Endothelial cell of umbilical vein (primary cell): Measurements from ENCODE around the gene NHS.

Experiments used
- CTCF ChIP-seq, 2 donors: IDR thresholded peaks; 1 replicate in 1 of 2; 2 replicates in 1 of 2; pipeline ENCODE4 v1.5.1; 2011; ENCODE audit warnings: low read length in 2 of 2, mild to moderate bottlenecking in 2 of 2, moderate library complexity in 2 of 2, control low read depth in 1 of 2, inconsistent platforms in 1 of 2, low read depth in 1 of 2; ENCODE audit not compliant: insufficient read depth in 1 of 2; ENCODE audit errors: extremely low read depth in 1 of 2
- EZH2 ChIP-seq: IDR thresholded peaks from 2 replicates; pipeline ENCODE4 v1.6.1; 2012; ENCODE audit warnings: borderline replicate concordance, low read depth, mild to moderate bottlenecking, moderate library complexity, low read length, inconsistent platforms; ENCODE audit not compliant: severe bottlenecking
- MAX ChIP-seq: IDR thresholded peaks from 2 replicates; pipeline ENCODE4 v1.6.1; 2011; ENCODE audit not compliant: insufficient read depth, insufficient read length
- MYC ChIP-seq: IDR thresholded peaks from one replicate; pipeline ENCODE4 v1.6.1; 2011; ENCODE audit warnings: mild to moderate bottlenecking, low read depth, low read length
- POLR2AphosphoS5 ChIP-seq: IDR thresholded peaks from 2 replicates; pipeline ENCODE4 v1.6.1; 2012; ENCODE audit warnings: low read depth, mild to moderate bottlenecking, control low read depth, low read length, moderate library complexity; ENCODE audit not compliant: insufficient read depth

DNA sequence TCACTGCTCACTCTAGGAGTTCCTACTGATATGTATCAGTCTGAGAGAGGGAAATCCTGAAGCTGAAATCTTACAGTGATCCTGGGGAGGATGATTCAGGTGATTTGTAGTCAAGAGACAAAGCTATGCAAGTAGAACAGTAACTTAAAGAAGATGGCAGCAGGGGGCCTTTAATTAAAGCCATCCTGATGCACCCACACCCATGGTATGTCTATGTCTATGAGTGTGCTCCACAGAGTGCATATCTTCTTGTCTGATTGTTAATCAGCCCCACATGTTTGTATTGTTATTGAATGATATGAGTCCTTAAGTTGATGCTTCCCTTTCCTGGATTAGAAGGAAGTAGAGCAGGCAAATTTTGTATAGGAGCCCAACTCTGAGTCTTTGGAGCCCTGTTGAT, 78.8 kb downstream of the NHS start:
- TF ChIP-seq CTCF (IDR thresholded peaks at IDR 0.05; ENCODE audit: extremely low read depth in 1 of 2, insufficient read depth in 1 of 2, low read depth in 1 of 2, low read length in 2 of 2) (no peak), MYC (no peak), MAX (no peak), EZH2 (no peak), POLR2AphosphoS5 (no peak)
